Choroid plexus epithelial cell (primary cell): ENCODE data around the gene NOP9.
A peak's percentile ranks its signal among the peaks of the same experiment; 100 is the strongest.

Experiments
- DNase-seq: peaks from one replicate; pipeline ENCODE4 v3.0.0-alpha.2; 2010; ENCODE audit warnings: low read depth
- H3K4me3 ChIP-seq: 2 replicates; pipeline ENCODE4 v1.5.1; 2011; ENCODE audit warnings: low read depth, mild to moderate bottlenecking, control low read depth, low read length, moderate library complexity
- CTCF ChIP-seq: conservative IDR thresholded peaks from 2 replicates; pipeline ENCODE4 v1.5.1; 2011; ENCODE audit warnings: low read depth, mild to moderate bottlenecking, control low read depth, inconsistent platforms, low read length, moderate library complexity

NOP9 gene

GRCh38 chr14:24329073-24329663 is 29.5 kb downstream of the NOP9 start:
- H3K4me3 ChIP-seq = no peak overlapping the region
- TF ChIP-seq CTCF = no peak
- DNase-seq = no peak

GRCh38 chr14:24329736-24330135 is 30.1 kb downstream of the NOP9 start:
- H3K4me3 ChIP-seq = no peak overlapping the region
- TF ChIP-seq CTCF = no peak
- no peak for DNase-seq

GRCh38 chr14:24330973-24331674 is 31.5 kb downstream of the NOP9 start:
- no peak overlapping the region for H3K4me3 ChIP-seq

GRCh38 chr14:24331731-24332267 is 32.1 kb downstream of the NOP9 start:
- TF ChIP-seq CTCF = no peak
- no peak overlapping the region for H3K4me3 ChIP-seq
- no peak for DNase-seq

More at GRCh38 chr14:24330973-24331674, 31.5 kb downstream of the NOP9 start:
- no peak for TF ChIP-seq CTCF
- DNase-seq = no peak

- DNase-seq = peak; percentile 62
- TF ChIP-seq CTCF = peak; percentile 81
- peak overlapping the region; percentile 14 for H3K4me3 ChIP-seq
These were observed 32.8 kb downstream of the NOP9 start for GRCh38 chr14:24332268-24332993.

GRCh38 chr14:24334431-24335291 is 35.0 kb downstream of the NOP9 start, which contains the start of gene ADCY4:
Gene ADCY4, minus strand, starts transcription at chr14:24335071. Its CDS starts 419 bp downstream, at chr14:24334652.
- peak within 1 kb of the TSS; percentile 22 for H3K4me3 ChIP-seq
- no peak for TF ChIP-seq CTCF
- no peak for DNase-seq
